ENCODE results near the gene AARS2.

AARS2 gene

GRCh38 chr6:44301106-44301505, 12.0 kb downstream of the AARS2 start:
- no peak overlapping the region for H3K4me3 ChIP-seq (ENCODE audit: low read length)

GRCh38 chr6:44300292-44300823, 12.8 kb downstream of the AARS2 start:
- H3K4me3 ChIP-seq (ENCODE audit: low read length): no peak overlapping the region
- no peak for TF ChIP-seq ZNF274 (IDR thresholded peaks at IDR 0.05; ENCODE audit: low read depth, low read length)

More at GRCh38 chr6:44301106-44301505, 12.0 kb downstream of the AARS2 start:
- TF ChIP-seq ZNF274 (IDR thresholded peaks at IDR 0.05; ENCODE audit: low read depth, low read length): no peak

GRCh38 chr6:44298864-44299263, 14.3 kb downstream of the AARS2 start:
- TF ChIP-seq ZNF274 (IDR thresholded peaks at IDR 0.05; ENCODE audit: low read depth, low read length): no peak
- H3K4me3 ChIP-seq (ENCODE audit: low read length): no peak overlapping the region

GRCh38 chr6:44298055-44298803, 14.9 kb downstream of the AARS2 start:
- no peak overlapping the region for H3K4me3 ChIP-seq (ENCODE audit: low read length)
- TF ChIP-seq ZNF274 (IDR thresholded peaks at IDR 0.05; ENCODE audit: low read depth, low read length): no peak

- peak overlapping the region; percentile 11; the same call in 1 of the 2 replicates for H3K4me3 ChIP-seq (ENCODE audit: low read length)
These were observed 15.8 kb downstream of the AARS2 start for GRCh38 chr6:44297063-44298038.

GRCh38 chr6:44294832-44295791, 18.0 kb downstream of the AARS2 start:
- no peak overlapping the region for H3K4me3 ChIP-seq (ENCODE audit: low read length)
- no peak for TF ChIP-seq ZNF274 (IDR thresholded peaks at IDR 0.05; ENCODE audit: low read depth, low read length)

More at GRCh38 chr6:44297063-44298038, 15.8 kb downstream of the AARS2 start:
- no peak for TF ChIP-seq ZNF274 (IDR thresholded peaks at IDR 0.05; ENCODE audit: low read depth, low read length)

GRCh38 chr6:44292661-44293365, 20.3 kb downstream of the AARS2 start:
- H3K4me3 ChIP-seq (ENCODE audit: low read length): no peak overlapping the region
- TF ChIP-seq ZNF274 (IDR thresholded peaks at IDR 0.05; ENCODE audit: low read depth, low read length): no peak

- no peak overlapping the region for H3K4me3 ChIP-seq (ENCODE audit: low read length)
- no peak for TF ChIP-seq ZNF274 (IDR thresholded peaks at IDR 0.05; ENCODE audit: low read depth, low read length)
These were observed 21.3 kb downstream of the AARS2 start for GRCh38 chr6:44291841-44292240.

- no peak for TF ChIP-seq ZNF274 (IDR thresholded peaks at IDR 0.05; ENCODE audit: low read depth, low read length)
- no peak overlapping the region for H3K4me3 ChIP-seq (ENCODE audit: low read length)
These were observed 23.4 kb downstream of the AARS2 start for GRCh38 chr6:44289726-44290260.

GRCh38 chr6:44286747-44287146, 26.4 kb downstream of the AARS2 start:
- H3K4me3 ChIP-seq (ENCODE audit: low read length): no peak overlapping the region
- TF ChIP-seq ZNF274 (IDR thresholded peaks at IDR 0.05; ENCODE audit: low read depth, low read length): no peak

- no peak for TF ChIP-seq ZNF274 (IDR thresholded peaks at IDR 0.05; ENCODE audit: low read depth, low read length)
- no peak overlapping the region for H3K4me3 ChIP-seq (ENCODE audit: low read length)
These were observed 26.9 kb downstream of the AARS2 start for GRCh38 chr6:44286285-44286565.

- H3K4me3 ChIP-seq (ENCODE audit: low read length): no peak overlapping the region
- no peak for TF ChIP-seq ZNF274 (IDR thresholded peaks at IDR 0.05; ENCODE audit: low read depth, low read length)
These were observed 27.4 kb downstream of the AARS2 start for GRCh38 chr6:44285552-44286284.

All from GM08714 (cell line).